Epithelial cell of proximal tubule (primary cell): ENCODE data around the gene SCD5. TPM values are rescaled to one million over a fixed set of nuclear protein-coding genes. Genes with fewer than 3 reads are reported as not detected.

ENCODE experiments used
- DNase-seq: peaks from one replicate; pipeline ENCODE4 v3.0.0-alpha.2; 2011; ENCODE audit warnings: low read depth
- H3K4me3 ChIP-seq: 2 replicates; pipeline ENCODE4 v1.5.1; 2011; ENCODE audit warnings: low read depth, mild to moderate bottlenecking, low read length
- CTCF ChIP-seq: conservative IDR thresholded peaks from 2 replicates; pipeline ENCODE4 v1.5.1; 2012; ENCODE audit warnings: low read depth, mild to moderate bottlenecking, low read length
- total RNA-seq: library from RNA; depleted of rRNA; stranded (reverse); fragments of >200 nt; gene quantifications from 2 replicates; pipeline ENCODE4 v1.2.3, GENCODE V29; 2015

The SCD5 gene
- total RNA-seq, 1 donor from 2014 or later, result 22.7 TPM

GRCh38 chr4:82650868-82651267 is 147.7 kb downstream of the SCD5 start:
- no peak for TF ChIP-seq CTCF
- no peak for DNase-seq
- H3K4me3 ChIP-seq, result no peak overlapping the region

DNA sequence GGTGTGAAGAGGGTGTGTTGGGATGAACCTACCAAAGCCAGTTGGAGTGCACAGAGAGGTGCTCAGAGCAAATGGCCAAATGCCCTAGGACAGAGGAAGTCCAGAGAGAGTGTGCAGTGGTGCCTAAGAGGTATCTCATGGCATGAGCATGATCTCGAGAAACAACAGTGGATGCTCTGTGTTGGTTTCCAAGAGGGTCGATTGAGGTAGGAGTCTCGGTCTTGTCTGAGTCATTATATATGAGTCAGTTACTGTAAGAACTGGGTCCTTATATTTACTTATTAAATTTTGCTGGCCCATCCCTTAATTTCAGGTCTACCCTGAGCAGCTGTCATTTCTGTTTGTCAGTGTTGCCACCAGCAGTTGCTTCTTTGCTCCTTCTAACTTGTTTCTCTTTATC is 150.2 kb downstream of the SCD5 start:
- H3K4me3 ChIP-seq, result no peak overlapping the region
- no peak for TF ChIP-seq CTCF
- DNase-seq, result no peak

DNA sequence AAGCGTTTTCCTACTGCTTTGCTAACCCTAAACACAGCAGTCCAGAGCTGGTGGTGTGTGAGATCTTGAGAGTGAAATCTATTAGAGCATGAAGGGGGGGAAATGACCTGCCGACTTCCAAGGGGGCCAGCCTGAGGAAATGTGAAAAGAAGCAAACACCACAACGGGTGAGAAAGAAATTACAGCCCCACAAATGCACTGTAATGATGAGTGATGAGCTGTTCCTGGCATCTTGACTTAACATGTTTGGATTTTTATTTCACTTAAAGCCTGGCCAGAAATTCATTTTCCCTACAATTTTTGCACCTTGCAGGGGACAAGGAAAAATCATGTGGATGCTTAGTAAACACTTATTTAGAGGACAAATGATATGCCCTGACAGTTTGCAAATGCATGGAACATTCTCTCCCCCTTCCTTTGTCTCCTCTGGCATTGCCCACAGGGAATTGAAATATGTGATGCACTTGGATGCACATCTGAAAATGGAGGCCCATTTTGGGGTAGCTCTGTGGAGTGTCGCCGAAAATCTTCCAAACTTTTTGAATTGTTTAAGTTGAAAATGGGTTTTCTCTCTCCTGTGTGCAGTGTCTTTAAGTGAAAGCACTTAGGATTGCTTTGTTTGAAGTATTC is 152.5 kb downstream of the SCD5 start:
- DNase-seq, result no peak
- no peak for TF ChIP-seq CTCF
- H3K4me3 ChIP-seq, result no peak overlapping the region

- no peak overlapping the region for H3K4me3 ChIP-seq
- no peak for DNase-seq
- TF ChIP-seq CTCF, result no peak
Observed at GRCh38 chr4:82644734-82645126, 153.9 kb downstream of the SCD5 start.

DNA sequence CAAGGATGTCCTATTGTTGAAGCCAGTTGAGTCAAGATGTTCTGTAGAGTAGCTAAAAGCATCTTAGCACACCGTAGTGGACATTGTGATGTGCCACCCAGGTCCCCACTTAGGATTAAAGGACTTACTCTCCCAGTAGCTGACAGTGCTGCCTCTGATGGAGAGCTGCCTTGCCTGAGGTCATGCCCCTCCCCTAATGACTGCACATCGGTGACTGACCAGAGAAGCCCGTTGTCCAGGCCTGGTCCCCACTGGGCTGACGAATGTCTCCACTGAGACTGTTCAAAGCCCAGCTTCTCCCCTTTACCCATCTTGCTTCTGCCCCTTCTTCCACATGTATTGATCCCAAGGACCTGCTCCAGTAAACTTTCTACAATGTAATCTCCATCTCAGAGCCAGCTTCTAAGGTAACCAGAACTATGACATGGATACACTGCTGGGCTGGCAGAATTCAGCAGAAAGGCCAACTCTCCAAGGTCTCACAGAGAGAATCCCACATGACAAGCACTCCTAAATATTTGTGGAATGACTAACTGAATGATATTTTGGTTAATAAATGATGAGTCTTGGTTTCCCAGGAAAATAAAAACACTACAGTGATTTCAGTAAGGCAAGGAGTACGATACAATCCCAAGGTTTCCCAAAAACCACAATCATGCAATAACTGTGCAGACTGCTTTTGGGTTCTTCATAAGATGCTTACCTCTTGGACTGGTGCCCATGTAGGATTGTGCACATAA is 154.4 kb downstream of the SCD5 start:
- no peak overlapping the region for H3K4me3 ChIP-seq
- peak; percentile 82 for DNase-seq
- TF ChIP-seq CTCF, result no peak

GRCh38 chr4:82642331-82642730 is 156.3 kb downstream of the SCD5 start:
- DNase-seq, result no peak
- H3K4me3 ChIP-seq, result no peak overlapping the region
- no peak for TF ChIP-seq CTCF

DNA sequence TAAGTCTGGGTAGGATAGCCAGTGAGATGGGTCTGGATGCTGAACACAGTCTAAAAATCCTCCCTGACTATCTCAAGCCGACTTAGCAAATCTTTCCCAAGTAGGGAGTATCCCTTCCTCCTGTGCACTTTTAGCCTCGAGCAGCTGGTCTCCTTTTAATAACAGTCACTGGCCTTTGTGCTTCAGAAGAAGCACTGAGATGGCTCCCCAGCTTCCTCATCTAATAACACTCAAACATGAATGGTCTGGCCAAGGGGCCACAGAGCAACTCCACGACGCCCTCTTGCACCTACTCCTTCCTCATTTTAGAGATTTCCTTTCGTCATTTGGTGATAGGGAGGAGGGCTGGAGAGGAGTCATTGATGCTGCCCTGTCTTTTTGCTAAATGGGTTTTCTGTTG is 158.1 kb downstream of the SCD5 start:
- TF ChIP-seq CTCF, result no peak
- DNase-seq, result no peak
- no peak overlapping the region for H3K4me3 ChIP-seq
